Measurements from ENCODE around the gene TMEM266.
A peak's percentile ranks its signal among the peaks of the same experiment; 100 is the strongest.

The TMEM266 gene

GRCh38 chr15:76056931-76057330, 2.9 kb upstream of the TMEM266 start:
- no peaks in the 10 kb centered on the region for H4K20me1 ChIP-seq (ENCODE audit: insufficient read depth, low read length)
- TF ChIP-seq, protein P1, sequence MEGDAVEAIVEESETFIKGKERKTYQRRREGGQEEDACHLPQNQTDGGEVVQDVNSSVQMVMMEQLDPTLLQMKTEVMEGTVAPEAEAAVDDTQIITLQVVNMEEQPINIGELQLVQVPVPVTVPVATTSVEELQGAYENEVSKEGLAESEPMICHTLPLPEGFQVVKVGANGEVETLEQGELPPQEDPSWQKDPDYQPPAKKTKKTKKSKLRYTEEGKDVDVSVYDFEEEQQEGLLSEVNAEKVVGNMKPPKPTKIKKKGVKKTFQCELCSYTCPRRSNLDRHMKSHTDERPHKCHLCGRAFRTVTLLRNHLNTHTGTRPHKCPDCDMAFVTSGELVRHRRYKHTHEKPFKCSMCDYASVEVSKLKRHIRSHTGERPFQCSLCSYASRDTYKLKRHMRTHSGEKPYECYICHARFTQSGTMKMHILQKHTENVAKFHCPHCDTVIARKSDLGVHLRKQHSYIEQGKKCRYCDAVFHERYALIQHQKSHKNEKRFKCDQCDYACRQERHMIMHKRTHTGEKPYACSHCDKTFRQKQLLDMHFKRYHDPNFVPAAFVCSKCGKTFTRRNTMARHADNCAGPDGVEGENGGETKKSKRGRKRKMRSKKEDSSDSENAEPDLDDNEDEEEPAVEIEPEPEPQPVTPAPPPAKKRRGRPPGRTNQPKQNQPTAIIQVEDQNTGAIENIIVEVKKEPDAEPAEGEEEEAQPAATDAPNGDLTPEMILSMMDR (IDR thresholded peaks at IDR 0.05; ENCODE audit: low read length), result no peak
- TF ChIP-seq EZH2 (optimal IDR thresholded peaks at IDR 0.05; ENCODE audit: low read depth, low read length) (no peak), EZH2phosphoT487 (IDR thresholded peaks at IDR 0.05; ENCODE audit: low read length) (no peak)
- H3K4me1 ChIP-seq (ENCODE audit: low read length), result peaks cover 18% of the 10 kb centered on the region
- no peaks in the 10 kb centered on the region for H3K9me3 ChIP-seq (replicated peaks; ENCODE audit: insufficient read depth, low read length)
- H2AFZ ChIP-seq (ENCODE audit: low read length), result 0 out of 2 replicates have a peak overlapping the region, but pooled peaks have one; percentile 28
- H3K36me3 ChIP-seq (replicated peaks; ENCODE audit: insufficient read depth, low read length), result no peaks in the 10 kb centered on the region
- peak overlapping the region; percentile 58; the same call in 1 of the 2 replicates for H3K27ac ChIP-seq (ENCODE audit: low read length)
- H3K4me3 ChIP-seq (ENCODE audit: low read length), result peak overlapping the region; percentile 38
- H3K9me2 ChIP-seq (replicated peaks; ENCODE audit: insufficient read depth, low read length), result no peaks in the 10 kb centered on the region
- peaks cover 42% of the 10 kb centered on the region for H3F3A ChIP-seq (ENCODE audit: insufficient read depth, low read length)
- no peak overlapping the region for H3K9ac ChIP-seq (ENCODE audit: low read length)
- H3K79me2 ChIP-seq (ENCODE audit: low read length), result no peaks in the 10 kb centered on the region
- DNase-seq, result peak; percentile 63
- 0 out of 2 replicates have a peak, but pooled peaks cover 12% of the 10 kb centered on the region for H3K27me3 ChIP-seq (replicated peaks; ENCODE audit: insufficient read depth, low read length)
- peak overlapping the region; percentile 63 for H3K4me2 ChIP-seq (ENCODE audit: low read depth, low read length)

GRCh38 chr15:76057332-76058000, 2.3 kb upstream of the TMEM266 start:
- Histone ChIP-seq H3K36me3 (replicated peaks; ENCODE audit: insufficient read depth, low read length) (no peaks in the 10 kb centered on the region), H3K27me3 (replicated peaks; ENCODE audit: insufficient read depth, low read length) (0 out of 2 replicates have a peak, but pooled peaks cover 12% of the 10 kb centered on the region), H2AFZ (ENCODE audit: low read length) (0 out of 2 replicates have a peak overlapping the region, but pooled peaks have one; percentile 28), H3K4me3 (ENCODE audit: low read length) (peak overlapping the region; percentile 38), H3F3A (ENCODE audit: insufficient read depth, low read length) (peaks cover 42% of the 10 kb centered on the region), H3K4me2 (ENCODE audit: low read depth, low read length) (peak overlapping the region; percentile 63), H3K9ac (ENCODE audit: low read length) (no peak overlapping the region), H3K4me1 (ENCODE audit: low read length) (peaks cover 21% of the 10 kb centered on the region), H3K27ac (ENCODE audit: low read length) (peak overlapping the region; percentile 58; the same call in 1 of the 2 replicates), H4K20me1 (ENCODE audit: insufficient read depth, low read length) (no peaks in the 10 kb centered on the region), H3K9me2 (replicated peaks; ENCODE audit: insufficient read depth, low read length) (no peaks in the 10 kb centered on the region), H3K9me3 (replicated peaks; ENCODE audit: insufficient read depth, low read length) (no peaks in the 10 kb centered on the region), H3K79me2 (ENCODE audit: low read length) (no peaks in the 10 kb centered on the region)
- no peak for TF ChIP-seq EZH2 (optimal IDR thresholded peaks at IDR 0.05; ENCODE audit: low read depth, low read length)
- TF ChIP-seq, protein P1 (IDR thresholded peaks at IDR 0.05; ENCODE audit: low read length), result peak; percentile 73
- no peak for TF ChIP-seq EZH2phosphoT487 (IDR thresholded peaks at IDR 0.05; ENCODE audit: low read length)
- DNase-seq, result peak; percentile 56

GRCh38 chr15:76058714-76059319, 968 bp upstream of the TMEM266 start:
- TF ChIP-seq, protein P1 (IDR thresholded peaks at IDR 0.05; ENCODE audit: low read length), result peak; percentile 26
- no peak for TF ChIP-seq EZH2phosphoT487 (IDR thresholded peaks at IDR 0.05; ENCODE audit: low read length)
- H3K9me3 ChIP-seq (replicated peaks; ENCODE audit: insufficient read depth, low read length), result no peaks in the 10 kb centered on the region
- peak; percentile 33 for DNase-seq

More at GRCh38 chr15:76058714-76059319, 968 bp upstream of the TMEM266 start:
- H3K9ac ChIP-seq (ENCODE audit: low read length), result no peak overlapping the region
- peaks cover 42% of the 10 kb centered on the region for H3F3A ChIP-seq (ENCODE audit: insufficient read depth, low read length)
- no peaks in the 10 kb centered on the region for H4K20me1 ChIP-seq (ENCODE audit: insufficient read depth, low read length)
- peak overlapping the region; percentile 97 for H3K4me2 ChIP-seq (ENCODE audit: low read depth, low read length)
- H3K79me2 ChIP-seq (ENCODE audit: low read length), result no peaks in the 10 kb centered on the region
- peak overlapping the region; percentile 46 for H2AFZ ChIP-seq (ENCODE audit: low read length)
- 0 out of 2 replicates have a peak, but pooled peaks cover 12% of the 10 kb centered on the region for H3K27me3 ChIP-seq (replicated peaks; ENCODE audit: insufficient read depth, low read length)
- no peaks in the 10 kb centered on the region for H3K36me3 ChIP-seq (replicated peaks; ENCODE audit: insufficient read depth, low read length)
- no peak overlapping the region for H3K27ac ChIP-seq (ENCODE audit: low read length)
- no peaks in the 10 kb centered on the region for H3K9me2 ChIP-seq (replicated peaks; ENCODE audit: insufficient read depth, low read length)
- H3K4me1 ChIP-seq (ENCODE audit: low read length), result peaks cover 23% of the 10 kb centered on the region
- H3K4me3 ChIP-seq (ENCODE audit: low read length), result peak overlapping the region; percentile 68

Data from MM.1S (cell line).